WTC11 (cell line): Measurements from ENCODE around the gene KPTN. TPM values are rescaled to one million over a fixed set of nuclear protein-coding genes. Genes with fewer than 3 reads are reported as not detected.

Experiments
- ATAC-seq: fragments of 200-7000 bp; cut with Tn5 transposase; 2 replicates; pipeline ENCODE4 v1.10.0; 2021; ENCODE audit warnings: mild to moderate bottlenecking, moderate library complexity
- CTCF ChIA-PET: fragments of 300-600 bp; sonication (Branson Sonifier 250); formaldehyde crosslinking; loops from one replicate; lab custom pipeline; 2021; ENCODE audit warnings: antibody characterized with exemption; lab: Charles Lee
- POLR2A ChIA-PET: fragments of 350-600 bp; sonication (Branson Sonifier 250); formaldehyde crosslinking; loops from one replicate; lab custom pipeline; 2021; ENCODE audit warnings: antibody characterized with exemption; lab: Charles Lee
- DNase-seq: peaks from one replicate; pipeline ENCODE4 v3.0.0; 2021; ENCODE audit warnings: low spot score
- H3K27ac Mint-ChIP-seq: 2 replicates; pipeline ENCODE4 v1.8.0; 2021; ENCODE audit warnings: mixed read lengths
- H3K27me3 Mint-ChIP-seq: 2 replicates; pipeline ENCODE4 v1.8.0; 2021; ENCODE audit warnings: low read depth, mild to moderate bottlenecking, moderate library complexity, mixed read lengths
- H3K36me3 Mint-ChIP-seq: 2 replicates; pipeline ENCODE4 v1.8.0; 2021; ENCODE audit warnings: mixed read lengths
- H3K4me1 Mint-ChIP-seq: 2 replicates; pipeline ENCODE4 v1.8.0; 2022; ENCODE audit warnings: mixed read lengths
- H3K4me3 Mint-ChIP-seq: 2 replicates; pipeline ENCODE4 v1.8.0; 2021; ENCODE audit warnings: mild to moderate bottlenecking, moderate library complexity, mixed read lengths
- H3K9me3 Mint-ChIP-seq: 2 replicates; pipeline ENCODE4 v1.8.0; 2021; ENCODE audit warnings: mixed read lengths
- EMX1 ChIP-seq: fragments of 250-450 bp; sonication (Bioruptor Pico); IDR thresholded peaks from 2 replicates; pipeline ENCODE4 v1.8.0; 2021; ENCODE audit warnings: mild to moderate bottlenecking
- ETV6 ChIP-seq: sonication (generic); formaldehyde crosslinking; IDR thresholded peaks from 2 replicates; pipeline ENCODE4 v1.8.1; 2022; ENCODE audit warnings: mild to moderate bottlenecking, missing genetic modification reagents
- FOXJ3 ChIP-seq: sonication (generic); formaldehyde crosslinking; IDR thresholded peaks from 2 replicates; pipeline ENCODE4 v1.9.0; 2021; ENCODE audit warnings: missing genetic modification reagents, mild to moderate bottlenecking, borderline replicate concordance
- FOXP1 ChIP-seq: sonication (generic); formaldehyde crosslinking; IDR thresholded peaks from 2 replicates; pipeline ENCODE4 v1.8.0; 2022; ENCODE audit warnings: missing genetic modification reagents, mild to moderate bottlenecking, moderate library complexity, borderline replicate concordance
- HMGA2 ChIP-seq: fragments of 250-450 bp; sonication (Bioruptor Pico); IDR thresholded peaks from 2 replicates; pipeline ENCODE4 v1.4.0; 2021; ENCODE audit warnings: mild to moderate bottlenecking, moderate library complexity
- NFATC4 ChIP-seq: fragments of 250-450 bp; sonication (Bioruptor Pico); IDR thresholded peaks from 2 replicates; pipeline ENCODE4 v1.9.0; 2021; ENCODE audit warnings: mild to moderate bottlenecking
- RORB ChIP-seq: fragments of 250-450 bp; sonication (Bioruptor Pico); IDR thresholded peaks from 2 replicates; pipeline ENCODE4 v1.9.0; 2021; ENCODE audit warnings: mild to moderate bottlenecking
- SOX15 ChIP-seq: fragments of 250-450 bp; sonication (Bioruptor Pico); IDR thresholded peaks from 2 replicates; pipeline ENCODE4 v1.9.0; 2021; ENCODE audit warnings: mild to moderate bottlenecking
- SP1 ChIP-seq: sonication (generic); formaldehyde crosslinking; conservative IDR thresholded peaks from 2 replicates; pipeline ENCODE4 v1.8.1; 2022; ENCODE audit warnings: missing genetic modification reagents
- ZNF263 ChIP-seq: sonication (generic); formaldehyde crosslinking; IDR thresholded peaks from 2 replicates; pipeline ENCODE4 v1.8.1; 2022; ENCODE audit warnings: low read depth, mild to moderate bottlenecking, moderate library complexity, missing genetic modification reagents
- ZNF396 ChIP-seq: fragments of 250-450 bp; sonication (Bioruptor Pico); IDR thresholded peaks from 2 replicates; pipeline ENCODE4 v1.8.0; 2021; ENCODE audit warnings: mild to moderate bottlenecking, moderate library complexity, borderline replicate concordance
- total RNA-seq: library from RNA; stranded (reverse); gene quantifications from 3 replicates; pipeline ENCODE4 v1.2.3, GENCODE V29; 2021
- TF ChIP-seq, protein P1 (sequence below): sonication (generic); formaldehyde crosslinking; IDR thresholded peaks from 2 replicates; pipeline ENCODE4 v1.8.1; 2022; ENCODE audit warnings: missing genetic modification reagents, borderline replicate concordance
- TF ChIP-seq, protein P2 (sequence below): sonication (generic); formaldehyde crosslinking; IDR thresholded peaks from 2 replicates; pipeline ENCODE4 v1.8.1; 2022; ENCODE audit warnings: mild to moderate bottlenecking, moderate library complexity, missing genetic modification reagents
- TF ChIP-seq, protein P3 (sequence below): fragments of 250-450 bp; sonication (Bioruptor Pico); IDR thresholded peaks from 2 replicates; pipeline ENCODE4 v1.9.0; 2021; ENCODE audit warnings: mild to moderate bottlenecking
- TF ChIP-seq, protein P4 (sequence below): sonication (generic); formaldehyde crosslinking; IDR thresholded peaks from 2 replicates; pipeline ENCODE4 v1.8.0; 2023; ENCODE audit warnings: missing genetic modification reagents, mild to moderate bottlenecking, borderline replicate concordance
- TF ChIP-seq, protein P5 (sequence below): sonication (generic); formaldehyde crosslinking; IDR thresholded peaks from 2 replicates; pipeline ENCODE4 v1.8.1; 2023; ENCODE audit warnings: mild to moderate bottlenecking, missing genetic modification reagents
- TF ChIP-seq, protein P6 (sequence below): sonication (generic); formaldehyde crosslinking; conservative IDR thresholded peaks from 2 replicates; pipeline ENCODE4 v1.8.1; 2023; ENCODE audit warnings: mild to moderate bottlenecking, low read depth, missing genetic modification reagents, moderate library complexity

KPTN gene
- total RNA-seq, 1 experiment from 2014 or later: 24.5 TPM

DNA sequence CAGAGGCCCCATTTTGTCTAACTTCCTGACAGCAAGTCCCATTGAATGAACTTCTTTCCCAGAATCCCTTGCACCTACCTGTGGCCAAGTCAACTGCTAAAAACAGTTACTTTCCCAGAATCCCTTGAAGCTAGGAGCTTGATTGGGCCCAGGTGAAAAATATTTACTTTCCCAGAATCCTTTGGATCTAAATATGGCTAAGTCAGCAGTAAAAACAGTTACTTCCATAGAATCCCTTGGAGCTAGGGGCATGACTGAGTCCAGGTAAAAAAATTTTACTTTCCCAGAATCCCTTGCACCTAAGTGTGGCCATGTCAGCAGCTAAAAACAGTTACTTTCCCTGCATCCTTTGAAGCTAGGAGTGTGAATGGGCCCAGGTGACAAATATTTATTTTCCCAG lies 51.5 kb downstream of the KPTN start (continued):
- TF ChIP-seq, protein P1, sequence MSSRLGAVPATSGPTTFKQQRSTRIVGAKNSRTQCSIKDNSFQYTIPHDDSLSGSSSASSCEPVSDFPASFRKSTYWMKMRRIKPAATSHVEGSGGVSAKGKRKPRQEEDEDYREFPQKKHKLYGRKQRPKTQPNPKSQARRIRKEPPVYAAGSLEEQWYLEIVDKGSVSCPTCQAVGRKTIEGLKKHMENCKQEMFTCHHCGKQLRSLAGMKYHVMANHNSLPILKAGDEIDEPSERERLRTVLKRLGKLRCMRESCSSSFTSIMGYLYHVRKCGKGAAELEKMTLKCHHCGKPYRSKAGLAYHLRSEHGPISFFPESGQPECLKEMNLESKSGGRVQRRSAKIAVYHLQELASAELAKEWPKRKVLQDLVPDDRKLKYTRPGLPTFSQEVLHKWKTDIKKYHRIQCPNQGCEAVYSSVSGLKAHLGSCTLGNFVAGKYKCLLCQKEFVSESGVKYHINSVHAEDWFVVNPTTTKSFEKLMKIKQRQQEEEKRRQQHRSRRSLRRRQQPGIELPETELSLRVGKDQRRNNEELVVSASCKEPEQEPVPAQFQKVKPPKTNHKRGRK (CRISPR knock-in tag): no peak

DNA sequence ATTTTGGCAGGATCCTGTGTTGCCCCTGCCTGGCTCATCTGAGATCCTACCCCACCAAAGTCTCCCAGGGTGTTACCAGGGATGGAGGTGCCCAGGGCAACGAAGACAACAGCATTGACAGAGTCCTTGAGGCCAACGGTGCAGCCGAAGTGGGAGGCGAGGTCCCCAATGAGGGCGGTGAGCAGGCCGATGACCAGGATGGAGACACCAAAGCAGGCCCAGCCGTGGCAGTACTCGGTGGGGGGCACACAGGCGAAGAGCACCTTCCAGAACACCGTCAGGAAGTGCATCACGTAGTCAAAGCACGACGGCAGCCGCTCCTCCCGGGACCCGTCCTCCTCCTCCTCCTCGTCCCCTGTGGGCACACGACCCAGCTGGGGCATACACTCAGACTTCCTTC lies 51.9 kb downstream of the KPTN start:
- no peak for ATAC-seq

More for the DNA sequence above, 51.9 kb downstream of the KPTN start:
- H3K4me3 Mint-ChIP-seq: no peak overlapping the region
- no peaks in the 10 kb centered on the region; the same call in 1 of the 2 replicates for H3K36me3 Mint-ChIP-seq
- no peak for DNase-seq
- peaks cover 10% of the 10 kb centered on the region; the same call in 1 of the 2 replicates for H3K4me1 Mint-ChIP-seq
- ChIA-PET CTCF (interaction anchor here (0.7 to 3.5 kb wide), 8 partner anchors 13 to 281 kb away, joined by 3 to 14 read pairs (median 8); partner anchors contain the start of genes DHX34, EHD2, KPTN and NAPA), POLR2A (no interaction called here)
- TF ChIP-seq EMX1 (CRISPR knock-in tag) (no peak), RORB (no peak), SP1 (CRISPR knock-in tag) (no peak), HMGA2 (CRISPR knock-in tag) (no peak), ZNF263 (no peak), ETV6 (CRISPR knock-in tag) (no peak), ZNF396 (CRISPR knock-in tag) (no peak), NFATC4 (CRISPR knock-in tag) (no peak), FOXJ3 (CRISPR knock-in tag) (no peak), SOX15 (CRISPR knock-in tag) (no peak), FOXP1 (CRISPR knock-in tag) (no peak)
- TF ChIP-seq, protein P2, sequence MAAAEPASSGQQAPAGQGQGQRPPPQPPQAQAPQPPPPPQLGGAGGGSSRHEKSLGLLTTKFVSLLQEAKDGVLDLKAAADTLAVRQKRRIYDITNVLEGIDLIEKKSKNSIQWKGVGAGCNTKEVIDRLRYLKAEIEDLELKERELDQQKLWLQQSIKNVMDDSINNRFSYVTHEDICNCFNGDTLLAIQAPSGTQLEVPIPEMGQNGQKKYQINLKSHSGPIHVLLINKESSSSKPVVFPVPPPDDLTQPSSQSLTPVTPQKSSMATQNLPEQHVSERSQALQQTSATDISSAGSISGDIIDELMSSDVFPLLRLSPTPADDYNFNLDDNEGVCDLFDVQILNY (CRISPR knock-in tag): no peak
- TF ChIP-seq, protein P3, sequence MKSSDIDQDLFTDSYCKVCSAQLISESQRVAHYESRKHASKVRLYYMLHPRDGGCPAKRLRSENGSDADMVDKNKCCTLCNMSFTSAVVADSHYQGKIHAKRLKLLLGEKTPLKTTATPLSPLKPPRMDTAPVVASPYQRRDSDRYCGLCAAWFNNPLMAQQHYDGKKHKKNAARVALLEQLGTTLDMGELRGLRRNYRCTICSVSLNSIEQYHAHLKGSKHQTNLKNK (CRISPR knock-in tag): no peak
- TF ChIP-seq, protein P4, sequence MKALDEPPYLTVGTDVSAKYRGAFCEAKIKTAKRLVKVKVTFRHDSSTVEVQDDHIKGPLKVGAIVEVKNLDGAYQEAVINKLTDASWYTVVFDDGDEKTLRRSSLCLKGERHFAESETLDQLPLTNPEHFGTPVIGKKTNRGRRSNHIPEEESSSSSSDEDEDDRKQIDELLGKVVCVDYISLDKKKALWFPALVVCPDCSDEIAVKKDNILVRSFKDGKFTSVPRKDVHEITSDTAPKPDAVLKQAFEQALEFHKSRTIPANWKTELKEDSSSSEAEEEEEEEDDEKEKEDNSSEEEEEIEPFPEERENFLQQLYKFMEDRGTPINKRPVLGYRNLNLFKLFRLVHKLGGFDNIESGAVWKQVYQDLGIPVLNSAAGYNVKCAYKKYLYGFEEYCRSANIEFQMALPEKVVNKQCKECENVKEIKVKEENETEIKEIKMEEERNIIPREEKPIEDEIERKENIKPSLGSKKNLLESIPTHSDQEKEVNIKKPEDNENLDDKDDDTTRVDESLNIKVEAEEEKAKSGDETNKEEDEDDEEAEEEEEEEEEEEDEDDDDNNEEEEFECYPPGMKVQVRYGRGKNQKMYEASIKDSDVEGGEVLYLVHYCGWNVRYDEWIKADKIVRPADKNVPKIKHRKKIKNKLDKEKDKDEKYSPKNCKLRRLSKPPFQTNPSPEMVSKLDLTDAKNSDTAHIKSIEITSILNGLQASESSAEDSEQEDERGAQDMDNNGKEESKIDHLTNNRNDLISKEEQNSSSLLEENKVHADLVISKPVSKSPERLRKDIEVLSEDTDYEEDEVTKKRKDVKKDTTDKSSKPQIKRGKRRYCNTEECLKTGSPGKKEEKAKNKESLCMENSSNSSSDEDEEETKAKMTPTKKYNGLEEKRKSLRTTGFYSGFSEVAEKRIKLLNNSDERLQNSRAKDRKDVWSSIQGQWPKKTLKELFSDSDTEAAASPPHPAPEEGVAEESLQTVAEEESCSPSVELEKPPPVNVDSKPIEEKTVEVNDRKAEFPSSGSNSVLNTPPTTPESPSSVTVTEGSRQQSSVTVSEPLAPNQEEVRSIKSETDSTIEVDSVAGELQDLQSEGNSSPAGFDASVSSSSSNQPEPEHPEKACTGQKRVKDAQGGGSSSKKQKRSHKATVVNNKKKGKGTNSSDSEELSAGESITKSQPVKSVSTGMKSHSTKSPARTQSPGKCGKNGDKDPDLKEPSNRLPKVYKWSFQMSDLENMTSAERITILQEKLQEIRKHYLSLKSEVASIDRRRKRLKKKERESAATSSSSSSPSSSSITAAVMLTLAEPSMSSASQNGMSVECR: no peak
- TF ChIP-seq, protein P5, sequence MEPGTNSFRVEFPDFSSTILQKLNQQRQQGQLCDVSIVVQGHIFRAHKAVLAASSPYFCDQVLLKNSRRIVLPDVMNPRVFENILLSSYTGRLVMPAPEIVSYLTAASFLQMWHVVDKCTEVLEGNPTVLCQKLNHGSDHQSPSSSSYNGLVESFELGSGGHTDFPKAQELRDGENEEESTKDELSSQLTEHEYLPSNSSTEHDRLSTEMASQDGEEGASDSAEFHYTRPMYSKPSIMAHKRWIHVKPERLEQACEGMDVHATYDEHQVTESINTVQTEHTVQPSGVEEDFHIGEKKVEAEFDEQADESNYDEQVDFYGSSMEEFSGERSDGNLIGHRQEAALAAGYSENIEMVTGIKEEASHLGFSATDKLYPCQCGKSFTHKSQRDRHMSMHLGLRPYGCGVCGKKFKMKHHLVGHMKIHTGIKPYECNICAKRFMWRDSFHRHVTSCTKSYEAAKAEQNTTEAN (CRISPR knock-in tag): no peak
- TF ChIP-seq, protein P6, sequence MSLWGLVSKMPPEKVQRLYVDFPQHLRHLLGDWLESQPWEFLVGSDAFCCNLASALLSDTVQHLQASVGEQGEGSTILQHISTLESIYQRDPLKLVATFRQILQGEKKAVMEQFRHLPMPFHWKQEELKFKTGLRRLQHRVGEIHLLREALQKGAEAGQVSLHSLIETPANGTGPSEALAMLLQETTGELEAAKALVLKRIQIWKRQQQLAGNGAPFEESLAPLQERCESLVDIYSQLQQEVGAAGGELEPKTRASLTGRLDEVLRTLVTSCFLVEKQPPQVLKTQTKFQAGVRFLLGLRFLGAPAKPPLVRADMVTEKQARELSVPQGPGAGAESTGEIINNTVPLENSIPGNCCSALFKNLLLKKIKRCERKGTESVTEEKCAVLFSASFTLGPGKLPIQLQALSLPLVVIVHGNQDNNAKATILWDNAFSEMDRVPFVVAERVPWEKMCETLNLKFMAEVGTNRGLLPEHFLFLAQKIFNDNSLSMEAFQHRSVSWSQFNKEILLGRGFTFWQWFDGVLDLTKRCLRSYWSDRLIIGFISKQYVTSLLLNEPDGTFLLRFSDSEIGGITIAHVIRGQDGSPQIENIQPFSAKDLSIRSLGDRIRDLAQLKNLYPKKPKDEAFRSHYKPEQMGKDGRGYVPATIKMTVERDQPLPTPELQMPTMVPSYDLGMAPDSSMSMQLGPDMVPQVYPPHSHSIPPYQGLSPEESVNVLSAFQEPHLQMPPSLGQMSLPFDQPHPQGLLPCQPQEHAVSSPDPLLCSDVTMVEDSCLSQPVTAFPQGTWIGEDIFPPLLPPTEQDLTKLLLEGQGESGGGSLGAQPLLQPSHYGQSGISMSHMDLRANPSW (CRISPR knock-in tag): no peak
- H3K27ac Mint-ChIP-seq: no peak overlapping the region
- peaks cover 46% of the 10 kb centered on the region for H3K27me3 Mint-ChIP-seq
- no peaks in the 10 kb centered on the region for H3K9me3 Mint-ChIP-seq
